ENCODE data around the gene DDX47. TPM values are rescaled to one million over a fixed set of nuclear protein-coding genes. Genes with fewer than 3 reads are reported as not detected.

Gene DDX47
- total RNA-seq, 1 donor from 2014 or later = 69.3 TPM

GRCh38 chr12:12877781-12878455 is 64.8 kb downstream of the DDX47 start:
- Mint-ChIP-seq H3K4me1 (no peaks in the 10 kb centered on the region), H3K4me3 (no peak overlapping the region), H3K9me3 (no peaks in the 10 kb centered on the region), H3K27me3 (ENCODE audit: low read depth) (peaks cover 2% of the 10 kb centered on the region), H3K36me3 (ENCODE audit: low read depth) (peaks cover 2% of the 10 kb centered on the region), H3K27ac (ENCODE audit: unreplicated experiment) (no peak overlapping the region)
- no peak for DNase-seq (ENCODE audit: low read depth, low spot score)
- TF ChIP-seq, protein P1, sequence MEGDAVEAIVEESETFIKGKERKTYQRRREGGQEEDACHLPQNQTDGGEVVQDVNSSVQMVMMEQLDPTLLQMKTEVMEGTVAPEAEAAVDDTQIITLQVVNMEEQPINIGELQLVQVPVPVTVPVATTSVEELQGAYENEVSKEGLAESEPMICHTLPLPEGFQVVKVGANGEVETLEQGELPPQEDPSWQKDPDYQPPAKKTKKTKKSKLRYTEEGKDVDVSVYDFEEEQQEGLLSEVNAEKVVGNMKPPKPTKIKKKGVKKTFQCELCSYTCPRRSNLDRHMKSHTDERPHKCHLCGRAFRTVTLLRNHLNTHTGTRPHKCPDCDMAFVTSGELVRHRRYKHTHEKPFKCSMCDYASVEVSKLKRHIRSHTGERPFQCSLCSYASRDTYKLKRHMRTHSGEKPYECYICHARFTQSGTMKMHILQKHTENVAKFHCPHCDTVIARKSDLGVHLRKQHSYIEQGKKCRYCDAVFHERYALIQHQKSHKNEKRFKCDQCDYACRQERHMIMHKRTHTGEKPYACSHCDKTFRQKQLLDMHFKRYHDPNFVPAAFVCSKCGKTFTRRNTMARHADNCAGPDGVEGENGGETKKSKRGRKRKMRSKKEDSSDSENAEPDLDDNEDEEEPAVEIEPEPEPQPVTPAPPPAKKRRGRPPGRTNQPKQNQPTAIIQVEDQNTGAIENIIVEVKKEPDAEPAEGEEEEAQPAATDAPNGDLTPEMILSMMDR (conservative IDR thresholded peaks at IDR 0.05) = no peak

Small RNA genes within 50 kb of the gene (microRNA-seq; reads per million reads assigned to microRNA genes)
- gene MIR613 = not detected

Other genes starting within 250 kb of the DDX47 start
- 11.4 and 13.2 TPM in 2 replicates for gene CREBL2, start 201.5 kb upstream of the DDX47 start, total RNA-seq
- 19.1 and 21.8 TPM in 2 replicates for gene GPR19, start 117.2 kb upstream of the DDX47 start, total RNA-seq
- gene CDKN1B, start 96.0 kb upstream of the DDX47 start, total RNA-seq = 47.9 and 52.5 TPM in 2 replicates
- 4.8 and 6.0 TPM in 2 replicates for gene APOLD1, start 27.7 kb upstream of the DDX47 start, total RNA-seq
- 0.11 TPM in 1 of 2 replicates, not detected in the other for gene GPRC5A, start 78.2 kb downstream of the DDX47 start, total RNA-seq
- gene GPRC5D, start 138.8 kb downstream of the DDX47 start, total RNA-seq = not detected in 2 replicates
- gene HEBP1, start 186.9 kb downstream of the DDX47 start, total RNA-seq = 23.6 and 27.7 TPM in 2 replicates
- gene FAM234B, start 231.0 kb downstream of the DDX47 start, total RNA-seq = 16.0 and 16.3 TPM in 2 replicates

All from neural crest cell (in vitro differentiated cells).